Measurements from ENCODE around the gene SGCD. TPM values are rescaled to one million over a fixed set of nuclear protein-coding genes. Genes with fewer than 3 reads are reported as not detected.

Gene SGCD
- total and polyA plus RNA-seq, 2 of the 4 experiments (the other 2 are of a cell fraction), result 5.8 to 10.6 TPM

DNA sequence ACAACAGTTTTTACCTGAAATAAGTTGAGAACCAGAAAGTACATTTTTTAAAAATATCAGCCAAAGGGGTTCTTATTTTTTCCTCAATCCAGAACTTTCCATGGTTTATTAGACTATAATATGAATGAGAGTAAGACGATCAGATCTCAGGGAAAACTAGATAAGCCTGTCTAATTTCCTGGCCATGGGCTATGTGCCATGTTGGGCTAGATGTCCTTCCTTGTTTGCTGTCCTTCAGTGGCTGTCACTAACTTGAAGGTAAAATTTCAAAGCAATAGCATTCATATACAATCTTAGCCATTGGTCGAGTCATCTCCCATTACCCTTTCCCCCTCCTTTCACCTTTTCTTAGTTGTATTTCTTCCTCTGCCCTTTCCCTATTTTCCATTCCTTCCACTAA is 343.7 kb downstream of the SGCD start:
- Histone ChIP-seq H3K4me2 (ENCODE audit: low read depth, low read length) (no peak overlapping the region), H3K9me1 (ENCODE audit: insufficient read depth, low read length) (no peaks in the 10 kb centered on the region), H2BK15ac (ENCODE audit: low read depth, low read length) (no peak overlapping the region), H3K4me1 (ENCODE audit: control insufficient read depth, insufficient read depth, low read length) (peaks cover 2% of the 10 kb centered on the region; the same call in 1 of the 2 replicates), H3K56ac (ENCODE audit: extremely low read depth, insufficient read depth, low read length) (no peak overlapping the region), H3K9ac (ENCODE audit: low read depth, low read length) (no peak overlapping the region), H3K27ac (ENCODE audit: insufficient read depth, low read length) (no peak overlapping the region), H2AK5ac (ENCODE audit: low read depth, low read length) (no peak overlapping the region), H2AK9ac (replicated peaks; ENCODE audit: low read depth, low read length, poor library complexity) (no peak overlapping the region), H4K91ac (ENCODE audit: insufficient read depth, low read depth, low read length) (no peak overlapping the region), H3K27me3 (ENCODE audit: control insufficient read depth, insufficient read depth, low read length) (no peaks in the 10 kb centered on the region), H3K36me3 (ENCODE audit: control insufficient read depth, insufficient read depth, low read length) (no peaks in the 10 kb centered on the region), H3K79me1 (ENCODE audit: low read depth in 1 of 2, low read length in 2 of 2) (no peaks in the 10 kb centered on the region), H3K9me3 (ENCODE audit: control insufficient read depth, insufficient read depth, low read length) (no peaks in the 10 kb centered on the region), H3K23ac (ENCODE audit: low read depth, low read length) (no peak overlapping the region), H2BK120ac (ENCODE audit: low read depth, low read length) (no peak overlapping the region), H2BK5ac (ENCODE audit: low read depth, low read length, poor library complexity, severe bottlenecking) (no peak overlapping the region), H4K8ac (ENCODE audit: low read depth in 2 of 2, low read length in 2 of 2) (no peak overlapping the region), H4K5ac (ENCODE audit: low read depth, low read length) (no peak overlapping the region), H4K20me1 (ENCODE audit: insufficient read depth, low read length) (no peaks in the 10 kb centered on the region), H3K4me3 (ENCODE audit: insufficient read depth, low read depth, low read length) (no peak overlapping the region), H3K18ac (ENCODE audit: low read depth, low read length) (no peak overlapping the region), H3K14ac (replicated peaks; ENCODE audit: low read depth, low read length) (no peak overlapping the region), H2AFZ (replicated peaks; ENCODE audit: low read length, poor library complexity) (no peak overlapping the region), H2BK20ac (ENCODE audit: low read depth, low read length) (no peak overlapping the region), H3K4ac (ENCODE audit: low read depth, low read length) (no peak overlapping the region)
- DNase-seq (no peak), ATAC-seq (ENCODE audit: low read depth) (no peak)
- intact Hi-C loops (cut with micrococcal nuclease) (no loop called here), in situ Hi-C loops (cut with MboI; ENCODE audit: low sequenced_read_pairs) (no loop called here), dilution Hi-C loops (cut with HindIII; ENCODE audit: low sequenced_read_pairs, unreplicated experiment) (no loop called here)
- TF ChIP-seq FOS (IDR thresholded peaks at IDR 0.05; ENCODE audit: low read depth, low read length), result no peak
- TF ChIP-seq RAD21 (IDR thresholded peaks at IDR 0.05; ENCODE audit: low read length), result no peak
- no peak for TF ChIP-seq MAFK (IDR thresholded peaks at IDR 0.05; ENCODE audit: low read depth, low read length)
- no peak for TF ChIP-seq RFX5 (IDR thresholded peaks at IDR 0.05; ENCODE audit: low read depth, low read length)
- POLR2A ChIA-PET (ENCODE audit: unreplicated experiment), result no interaction called here
- CTCF ChIA-PET, result no interaction called here
- BruUV-seq (replicated peaks), result no TSS peak
- WGBS, 2 experiments (ENCODE audit: extremely low coverage in 2 of 2, insufficient read length in 1 of 2), result 100% methylated on average over 1 of the region's 2 CpGs; no CpG with 5 or more reads in 1 of the 2 experiments

Data from IMR-90 (cell line).